A549 (cell line): ENCODE data around the gene PKN2. TPM values are rescaled to one million over a fixed set of nuclear protein-coding genes. Genes with fewer than 3 reads are reported as not detected.

ENCODE experiments used
- ATAC-seq, 2 experiments: fragments of 200-7000 bp in 1 of 2; fragments of >200 bp in 1 of 2; cut with Nextera tagmentation in 1 of 2; cut with Tn5 transposase in 1 of 2; 3 replicates each; pipeline versions ENCODE4 v1.8.0 to v1.9.1; 2018 to 2020; ENCODE audit warnings: mild to moderate bottlenecking in 1 of 2, moderate library complexity in 1 of 2
- CTCF ChIA-PET: fragments of 300-600 bp; sonication (Branson Sonifier 250); formaldehyde crosslinking; extraction: SDS; loops from one replicate; lab custom pipeline; 2021; ENCODE audit warnings: antibody characterized with exemption, inconsistent platforms; lab: Yijun Ruan, JAX
- POLR2A ChIA-PET: fragments of 350-600 bp; formaldehyde crosslinking; extraction: SDS; loops from one replicate; lab custom pipeline; 2021; ENCODE audit warnings: antibody characterized with exemption, inconsistent platforms; lab: Yijun Ruan, JAX
- DNase-seq, 2 experiments: peaks; one replicate each; pipeline versions ENCODE4 v3.0.0 to v3.0.0-alpha.2; 2011 to 2016; ENCODE audit warnings: low read depth in 1 of 2, low spot score in 1 of 2
- FAIRE-seq: peaks from 2 replicates; lab custom pipeline; 2011; peaks lifted over from hg19 to GRCh38; lab: Jason Lieb, UNC
- H3K27ac ChIP-seq, 2 experiments: fragments of >200 bp; sonication (Bioruptor Twin); formaldehyde crosslinking; 3 replicates each; pipeline ENCODE4 v1.5.1; 2016 to 2017
- H3K4me1 ChIP-seq: fragments of >200 bp; sonication (Bioruptor Twin); formaldehyde crosslinking; 3 replicates; pipeline ENCODE4 v1.6.1; 2016
- H3K4me2 ChIP-seq: fragments of >200 bp; sonication (Bioruptor Twin); formaldehyde crosslinking; 3 replicates; pipeline ENCODE4 v1.6.1; 2016
- H3K4me3 ChIP-seq: fragments of >200 bp; sonication (Bioruptor Twin); formaldehyde crosslinking; 3 replicates; pipeline ENCODE4 v1.5.1; 2016
- H3K9me3 ChIP-seq: fragments of >200 bp; sonication (Bioruptor Twin); formaldehyde crosslinking; 3 replicates; pipeline ENCODE4 v1.6.1; 2016
- CBX8 ChIP-seq: fragments of 200-600 bp; sonication (generic); IDR thresholded peaks from 2 replicates; pipeline ENCODE4 v1.6.1; 2016
- CHD4 ChIP-seq: fragments of 200-600 bp; sonication (generic); IDR thresholded peaks from 2 replicates; pipeline ENCODE4 v1.6.1; 2016; ENCODE audit warnings: antibody characterized with exemption, mild to moderate bottlenecking, borderline replicate concordance
- EHF ChIP-seq: fragments of 250-450 bp; sonication (Bioruptor Pico); IDR thresholded peaks from 2 replicates; pipeline ENCODE4 v1.5.0; 2020; ENCODE audit warnings: mild to moderate bottlenecking
- EHMT2 ChIP-seq: fragments of 200-600 bp; sonication (generic); IDR thresholded peaks from 2 replicates; pipeline ENCODE4 v1.6.1; 2016; ENCODE audit warnings: antibody characterized with exemption, low read depth, mild to moderate bottlenecking, moderate library complexity
- ESRRA ChIP-seq: fragments of 150-350 bp; IDR thresholded peaks from 2 replicates; pipeline ENCODE4 v1.6.1; 2014; ENCODE audit warnings: mild to moderate bottlenecking, low read length, borderline replicate concordance
- HES2 ChIP-seq: fragments of >200 bp; sonication (Bioruptor Twin); formaldehyde crosslinking; IDR thresholded peaks from 2 replicates; pipeline ENCODE4 v1.6.1; 2016
- HOXA7 ChIP-seq: fragments of 250-450 bp; sonication (Bioruptor Pico); IDR thresholded peaks from 2 replicates; pipeline ENCODE4 v1.5.0; 2020; ENCODE audit warnings: mild to moderate bottlenecking, moderate library complexity
- HOXB13 ChIP-seq: fragments of 250-450 bp; sonication (Bioruptor Pico); IDR thresholded peaks from 2 replicates; pipeline ENCODE4 v1.5.0; 2020; ENCODE audit warnings: low read depth, mild to moderate bottlenecking, moderate library complexity
- HOXB5 ChIP-seq: fragments of 250-450 bp; sonication (Bioruptor Pico); IDR thresholded peaks from 2 replicates; pipeline ENCODE4 v1.5.0; 2020; ENCODE audit warnings: mild to moderate bottlenecking, moderate library complexity
- JUN ChIP-seq, 2 experiments: fragments of >200 bp; sonication (Bioruptor Twin); formaldehyde crosslinking; IDR thresholded peaks; 2 replicates in 1 of 2; 3 replicates in 1 of 2; pipeline ENCODE4 v1.6.1; 2016 to 2017
- JUNB ChIP-seq: fragments of >200 bp; sonication (Bioruptor Twin); formaldehyde crosslinking; IDR thresholded peaks from 2 replicates; pipeline ENCODE4 v1.6.1; 2016
- MAZ ChIP-seq: fragments of 150-350 bp; IDR thresholded peaks from 2 replicates; pipeline ENCODE4 v1.6.1; 2014; ENCODE audit warnings: antibody characterized with exemption, low read depth, low read length, borderline replicate concordance
- NPAS2 ChIP-seq: fragments of 250-450 bp; sonication (Bioruptor Pico); IDR thresholded peaks from 2 replicates; pipeline ENCODE4 v1.8.0; 2022; ENCODE audit warnings: mild to moderate bottlenecking, moderate library complexity, borderline replicate concordance
- POLR2A ChIP-seq: IDR thresholded peaks from 2 replicates; pipeline ENCODE4 v1.6.1; 2012; ENCODE audit warnings: mild to moderate bottlenecking, low read length
- POLR2AphosphoS2 ChIP-seq: conservative IDR thresholded peaks from 2 replicates; pipeline ENCODE4 v1.6.1; 2012; ENCODE audit warnings: low read length, improper control_type of control experiment, inconsistent platforms
- RARB ChIP-seq: fragments of 250-450 bp; sonication (Bioruptor Pico); IDR thresholded peaks from 2 replicates; pipeline ENCODE4 v1.8.0; 2021; ENCODE audit warnings: mild to moderate bottlenecking, moderate library complexity
- RCOR1 ChIP-seq: fragments of 150-350 bp; IDR thresholded peaks from 2 replicates; pipeline ENCODE4 v1.6.1; 2014; ENCODE audit warnings: antibody characterized with exemption, low read length, low read depth
- SREBF2 ChIP-seq: fragments of 450-650 bp; IDR thresholded peaks from 2 replicates; pipeline ENCODE4 v1.6.1; 2014; ENCODE audit warnings: mild to moderate bottlenecking, moderate library complexity
- TP53 ChIP-seq: fragments of 250-450 bp; sonication (Bioruptor Pico); IDR thresholded peaks from 2 replicates; pipeline ENCODE4 v1.5.0; 2021; ENCODE audit warnings: mild to moderate bottlenecking, moderate library complexity
- ZC3H11A ChIP-seq: fragments of 450-650 bp; IDR thresholded peaks from 2 replicates; pipeline ENCODE4 v1.6.1; 2014; ENCODE audit warnings: antibody characterized with exemption, mild to moderate bottlenecking
- WGBS: methylation state at CpG from one replicate; pipeline ENCODE4 v1.1.6; 2017; ENCODE audit errors: missing lambda C conversion rate; 5-methylcytosine and 5-hydroxymethylcytosine counted together
- polyA plus RNA-seq, 4 experiments: library from polyadenylated mRNA; depleted of rRNA in 3 of 4; stranded (reverse); fragments of >200 nt; fragmentation: RNase III in 1 of 4; extraction: RNeasy Plus Mini Kit Qiagen cat#74134 plus additional on column Dnase treatment in 1 of 4; gene quantifications; 2 replicates in 3 of 4; 3 replicates in 1 of 4; pipeline ENCODE4 v1.2.3, GENCODE V29; 2011 to 2017
- TF ChIP-seq, protein P1 (sequence below): fragments of >200 bp; sonication (Bioruptor Twin); formaldehyde crosslinking; IDR thresholded peaks from 3 replicates; pipeline ENCODE4 v1.5.1; 2016
- TF ChIP-seq, protein P2 (sequence below): IDR thresholded peaks from 2 replicates; pipeline ENCODE4 v1.6.1; 2012

Gene PKN2
- polyA plus RNA-seq, 2 of the 4 experiments (the other 2 are of a cell fraction), result 14.4 to 39.6 TPM

- H3K9me3 ChIP-seq, result no peaks in the 10 kb centered on the region
- no peak overlapping the region for H3K4me2 ChIP-seq
- H3K4me1 ChIP-seq, result no peaks in the 10 kb centered on the region
- DNase-seq (no peak), FAIRE-seq (no peak), ATAC-seq (no peak)
- POLR2A ChIA-PET, result no interaction called here
- TF ChIP-seq HOXA7 (CRISPR knock-in tag), result no peak
- no peak for TF ChIP-seq TP53 (CRISPR knock-in tag)
- no peak for TF ChIP-seq HOXB13
- CTCF ChIA-PET, result interaction anchor here (1.4 kb wide), 1 partner anchor 129 kb away, joined by 3 read pairs; no protein-coding TSS in a partner anchor
- H3K27ac ChIP-seq, result no peak overlapping the region
- H3K4me3 ChIP-seq, result no peak overlapping the region
- 95% methylated on average over 6 of the region's 6 CpGs for WGBS
Measured at GRCh38 chr1:88784551-88784950, 100.5 kb downstream of the PKN2 start.

DNA sequence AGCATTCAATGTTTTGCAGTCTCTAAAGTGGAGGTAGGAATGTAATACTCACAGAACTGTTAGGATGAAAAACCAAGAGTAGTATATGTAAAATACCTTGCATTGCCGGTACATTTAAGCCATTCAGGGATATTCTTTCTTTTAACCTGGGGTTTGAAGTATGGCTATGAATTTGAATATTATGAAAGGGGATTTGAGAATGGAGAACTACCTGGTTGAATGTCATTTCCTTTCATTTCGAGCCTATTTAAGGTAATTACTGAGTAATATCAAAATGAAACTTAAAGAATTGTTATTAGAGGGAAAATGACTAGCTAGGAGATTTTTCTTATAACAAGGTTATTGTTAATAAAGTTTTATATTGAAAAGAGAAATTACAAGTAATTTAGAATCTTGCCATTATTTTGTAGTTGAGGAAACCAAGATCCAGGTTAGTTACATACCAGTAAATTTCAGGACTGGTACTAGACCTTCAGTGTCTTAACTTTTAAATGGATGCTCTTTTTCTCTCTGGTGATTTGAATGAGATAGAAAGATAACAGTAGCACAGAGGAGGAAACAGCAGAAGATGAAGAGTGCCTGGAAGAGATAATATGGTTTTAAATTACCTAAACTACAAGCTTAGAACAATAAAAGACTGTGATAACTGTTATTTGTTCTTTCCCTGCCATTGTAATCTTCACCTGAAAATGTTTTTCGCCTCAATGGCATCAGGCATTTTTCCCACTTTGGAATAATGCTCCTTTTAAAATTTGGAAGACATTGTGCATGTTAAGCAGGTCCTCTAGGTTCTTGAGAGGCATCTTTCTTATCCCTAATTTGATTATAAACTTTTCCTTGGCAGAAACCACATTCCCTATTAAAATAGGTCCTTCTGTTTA, 103.2 kb downstream of the PKN2 start:
- Histone ChIP-seq H3K4me1 (no peaks in the 10 kb centered on the region), H3K9me3 (no peaks in the 10 kb centered on the region), H3K4me2 (no peak overlapping the region), H3K27ac (no peak overlapping the region), H3K4me3 (no peak overlapping the region)
- 92% methylated on average over 3 of the region's 3 CpGs for WGBS
- DNase-seq (no peak), FAIRE-seq (no peak), ATAC-seq (no peak)
- ChIA-PET CTCF (interaction anchor here (0.6 kb wide), 1 partner anchor 24 kb away, joined by 3 read pairs; no protein-coding TSS in a partner anchor), POLR2A (no interaction called here)
- TF ChIP-seq NPAS2, result no peak
- no peak for TF ChIP-seq JUNB
- no peak for TF ChIP-seq EHF

DNA sequence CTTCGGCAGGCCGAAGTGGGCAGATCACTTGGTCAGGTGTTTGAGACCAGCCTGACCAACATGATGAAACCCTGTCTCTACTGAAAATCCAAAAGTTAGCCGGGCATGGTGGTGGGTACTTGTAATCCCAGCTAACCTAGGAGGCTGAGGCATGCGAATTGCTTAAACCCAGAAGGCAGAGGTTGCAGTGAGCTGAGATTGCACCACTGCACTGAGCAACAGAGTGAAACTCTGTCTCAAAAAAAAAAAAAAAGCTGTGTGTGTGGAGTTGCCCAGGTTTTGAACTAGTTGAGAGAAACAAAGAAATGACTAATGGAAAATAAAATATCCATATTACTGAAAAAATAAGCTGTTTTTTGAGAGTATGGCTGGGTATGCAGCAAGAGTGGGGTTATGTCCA, 107.1 kb downstream of the PKN2 start:
- TF ChIP-seq RCOR1, result no peak
- no peak for TF ChIP-seq MAZ
- TF ChIP-seq ZC3H11A, result no peak
- TF ChIP-seq, protein P1, sequence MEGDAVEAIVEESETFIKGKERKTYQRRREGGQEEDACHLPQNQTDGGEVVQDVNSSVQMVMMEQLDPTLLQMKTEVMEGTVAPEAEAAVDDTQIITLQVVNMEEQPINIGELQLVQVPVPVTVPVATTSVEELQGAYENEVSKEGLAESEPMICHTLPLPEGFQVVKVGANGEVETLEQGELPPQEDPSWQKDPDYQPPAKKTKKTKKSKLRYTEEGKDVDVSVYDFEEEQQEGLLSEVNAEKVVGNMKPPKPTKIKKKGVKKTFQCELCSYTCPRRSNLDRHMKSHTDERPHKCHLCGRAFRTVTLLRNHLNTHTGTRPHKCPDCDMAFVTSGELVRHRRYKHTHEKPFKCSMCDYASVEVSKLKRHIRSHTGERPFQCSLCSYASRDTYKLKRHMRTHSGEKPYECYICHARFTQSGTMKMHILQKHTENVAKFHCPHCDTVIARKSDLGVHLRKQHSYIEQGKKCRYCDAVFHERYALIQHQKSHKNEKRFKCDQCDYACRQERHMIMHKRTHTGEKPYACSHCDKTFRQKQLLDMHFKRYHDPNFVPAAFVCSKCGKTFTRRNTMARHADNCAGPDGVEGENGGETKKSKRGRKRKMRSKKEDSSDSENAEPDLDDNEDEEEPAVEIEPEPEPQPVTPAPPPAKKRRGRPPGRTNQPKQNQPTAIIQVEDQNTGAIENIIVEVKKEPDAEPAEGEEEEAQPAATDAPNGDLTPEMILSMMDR, result no peak
- TF ChIP-seq EHMT2, result no peak
- TF ChIP-seq JUN (IDR thresholded peaks at IDR 0.05), result no peak
- no peak for TF ChIP-seq POLR2AphosphoS2
- TF ChIP-seq HES2, result no peak
- no peak for TF ChIP-seq CHD4
- TF ChIP-seq RARB (CRISPR knock-in tag), result no peak
- TF ChIP-seq, protein P2, sequence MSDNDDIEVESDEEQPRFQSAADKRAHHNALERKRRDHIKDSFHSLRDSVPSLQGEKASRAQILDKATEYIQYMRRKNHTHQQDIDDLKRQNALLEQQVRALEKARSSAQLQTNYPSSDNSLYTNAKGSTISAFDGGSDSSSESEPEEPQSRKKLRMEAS, result no peak
- no peak for TF ChIP-seq CBX8
- TF ChIP-seq ESRRA, result no peak
- no peak for TF ChIP-seq HOXB5 (CRISPR knock-in tag)
- TF ChIP-seq SREBF2, result no peak
- no peak for TF ChIP-seq POLR2A
- POLR2A ChIA-PET, result no interaction called here
- no peaks in the 10 kb centered on the region for H3K9me3 ChIP-seq
- H3K4me2 ChIP-seq, result no peak overlapping the region
- WGBS, result 98% methylated on average over 4 of the region's 4 CpGs
- FAIRE-seq (no peak), ATAC-seq (no peak), DNase-seq (no peak)
- H3K4me3 ChIP-seq, result no peak overlapping the region
- H3K27ac ChIP-seq, result no peak overlapping the region
- CTCF ChIA-PET, result no interaction called here
- no peaks in the 10 kb centered on the region for H3K4me1 ChIP-seq
